ENCODE results near the gene CAND1.

DNA sequence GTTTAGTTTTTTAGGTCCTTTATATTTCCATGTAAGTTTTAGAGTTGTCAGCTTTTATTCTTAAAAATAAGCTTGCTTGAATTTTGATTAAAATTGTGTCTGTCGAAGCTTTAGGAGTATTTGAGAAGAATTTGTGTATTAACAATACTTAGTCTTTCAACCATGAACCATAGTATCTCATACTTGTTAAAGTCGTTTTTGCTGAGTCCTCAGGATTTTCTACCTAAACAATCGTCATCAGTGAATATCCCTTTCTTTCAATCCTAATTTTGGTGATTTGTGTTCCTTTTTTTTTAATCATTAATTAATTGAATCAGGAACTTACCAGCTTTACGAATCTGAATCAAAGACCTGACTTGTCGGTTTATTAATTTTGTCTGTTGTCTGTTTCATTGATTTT is 18.2 kb downstream of the CAND1 start:
- TF ChIP-seq CTCF (IDR thresholded peaks at IDR 0.05 in 8 of 11, conservative IDR thresholded peaks at IDR 0.05 in 3 of 11) (no peak), POLR2A (IDR thresholded peaks at IDR 0.05) (no peak), POLR2AphosphoS5 (IDR thresholded peaks at IDR 0.05) (no peak)

Measured in spleen (tissue), 7 donors.